Stomach (tissue), 9 donors: ENCODE measurements around the gene GOLGA6L1. TPM values are rescaled to one million over a fixed set of nuclear protein-coding genes. Genes with fewer than 3 reads are reported as not detected.
"Not testable (repeated sequence)": the region's sequence is repeated elsewhere in the genome, so short reads cannot be mapped to it uniquely, and the experiment has no call there.

Experiments used
- DNase-seq, 2 donors: peaks; one replicate each; pipeline versions ENCODE4 v3.0.0 to v3.0.0-alpha.2; 2013 to 2019
- H3K27ac ChIP-seq, 5 donors: fragments of 200-600 bp in 4 of 5; sonication (generic) in 4 of 5; one replicate each; pipeline ENCODE4 v1.5.1; 2013 to 2019; ENCODE audit warnings: mild to moderate bottlenecking in 1 of 5, moderate library complexity in 1 of 5
- H3K27me3 ChIP-seq, 3 donors: fragments of 200-600 bp; sonication (generic); one replicate each; pipeline ENCODE4 v1.5.1; 2017 to 2019; ENCODE audit warnings: mixed run types in 1 of 3
- H3K36me3 ChIP-seq, 4 donors: fragments of 200-600 bp; sonication (generic); 1 replicate in 3 of 4; 2 replicates in 1 of 4; pipeline ENCODE4 v1.5.1; 2016 to 2019
- H3K4me1 ChIP-seq, 4 donors: fragments of 200-600 bp; sonication (generic); one replicate each; pipeline ENCODE4 v1.5.1; 2016 to 2019
- H3K4me3 ChIP-seq, 4 donors: fragments of 200-600 bp; sonication (generic) in 3 of 4; one replicate each; pipeline ENCODE4 v1.5.1; 2016 to 2019; ENCODE audit warnings: mild to moderate bottlenecking in 1 of 4
- H3K9me3 ChIP-seq, 4 donors: fragments of 200-600 bp; sonication (generic); one replicate each; pipeline ENCODE4 v1.5.1; 2016 to 2019
- CTCF ChIP-seq, 7 experiments: fragments of 450-650 bp in 4 of 7; fragments of 200-600 bp in 3 of 7; sonication (generic) in 3 of 7; IDR thresholded peaks; one replicate each; pipeline ENCODE4 v1.5.1; 2016 to 2019; ENCODE audit warnings: antibody characterized with exemption in 7 of 7, control low read depth in 2 of 7, mild to moderate bottlenecking in 1 of 7
- EP300 ChIP-seq: sonication (generic); formaldehyde crosslinking; IDR thresholded peaks from one replicate; pipeline ENCODE4 v1.6.1; 2017; ENCODE audit warnings: antibody characterized with exemption
- POLR2A ChIP-seq, 4 donors: fragments of 450-650 bp; IDR thresholded peaks; one replicate each; pipeline ENCODE4 v1.6.1; 2016; ENCODE audit warnings: antibody characterized with exemption in 4 of 4, control low read depth in 2 of 4, mild to moderate bottlenecking in 1 of 4, moderate library complexity in 1 of 4
- POLR2AphosphoS5 ChIP-seq, 3 donors: sonication (generic); formaldehyde crosslinking; IDR thresholded peaks; one replicate each; pipeline ENCODE4 v1.6.1; 2016; ENCODE audit warnings: antibody characterized with exemption in 3 of 3
- WGBS, 5 donors: extraction: QIAGEN DNeasy Blood & Tissue Kit in 3 of 5; methylation state at CpG; one replicate each; pipeline versions ENCODE4 v1.1.5 to v1.1.7; 2013 to 2018; 5-methylcytosine and 5-hydroxymethylcytosine counted together
- intact Hi-C: fragments of 100-400 bp; cut with DNase I; formaldehyde crosslinking; loops from one replicate; pipeline ENCODE4 v1.15.1; 2023; ENCODE audit warnings: low total_unique reads
- polyA plus RNA-seq, 3 donors: library from polyadenylated mRNA; stranded (reverse); fragments of 200-250 nt; gene quantifications; one replicate each; pipeline ENCODE4 v1.2.3, GENCODE V29; 2013
- total RNA-seq, 5 donors: library from RNA; depleted of rRNA; stranded (reverse); fragments of >200 nt; gene quantifications; one replicate each; pipeline versions ENCODE4 v1.1.0 to v1.2.3, GENCODE V29; 2014 to 2016
- donor health status: healthy with polysubstance abuse.
- donor health status: Bipolar disorder and iron deficiency.
- donor health status: healthy.

GOLGA6L1 gene
- total and polyA plus RNA-seq, 8 donors: not detected

GRCh38 chr15:23118208-23118607 lies 18.4 kb downstream of the GOLGA6L1 start:
- Histone ChIP-seq H3K4me1 (no peaks in the 10 kb centered on the region), H3K9me3 (no peaks in the 10 kb centered on the region), H3K27me3 (no peaks in the 10 kb centered on the region), H3K27ac (no peak overlapping the region), H3K4me3 (no peak overlapping the region), H3K36me3 (no peaks in the 10 kb centered on the region)
- 41 to 76% (median 54%) methylated on average over 1 of the region's 1 CpG for WGBS, 5 donors
- TF ChIP-seq POLR2A (IDR thresholded peaks at IDR 0.05): no peak
- TF ChIP-seq POLR2AphosphoS5 (IDR thresholded peaks at IDR 0.05): no peak
- no peak for TF ChIP-seq CTCF (IDR thresholded peaks at IDR 0.05)
- TF ChIP-seq EP300: no peak
- no peak for DNase-seq
- intact Hi-C loops: no loop called here

- TF ChIP-seq CTCF (IDR thresholded peaks at IDR 0.05): no peak
- TF ChIP-seq POLR2AphosphoS5 (IDR thresholded peaks at IDR 0.05): no peak
- TF ChIP-seq POLR2A (IDR thresholded peaks at IDR 0.05): no peak
- TF ChIP-seq EP300: no peak
- intact Hi-C loops: no loop called here
- no peaks in the 10 kb centered on the region for H3K4me1 ChIP-seq
- H3K27ac ChIP-seq: no peak overlapping the region
- no peaks in the 10 kb centered on the region for H3K9me3 ChIP-seq
- no peak for DNase-seq
- H3K36me3 ChIP-seq: no peaks in the 10 kb centered on the region
- H3K4me3 ChIP-seq: no peak overlapping the region
- peaks cover 0 to 4% (median 0%) of the 10 kb centered on the region in 3 donors for H3K27me3 ChIP-seq
- WGBS, 5 donors: 68 to 80% (median 76%) methylated on average over 1 of the region's 1 CpG
Measured at GRCh38 chr15:23095796-23096195, 40.8 kb downstream of the GOLGA6L1 start.

GRCh38 chr15:23083115-23083514 lies 53.5 kb downstream of the GOLGA6L1 start:
- intact Hi-C loops: no loop called here
- H3K4me3 ChIP-seq: no peak overlapping the region
- H3K27ac ChIP-seq: no peak overlapping the region
- H3K36me3 ChIP-seq: no peaks in the 10 kb centered on the region
- H3K4me1 ChIP-seq: no peaks in the 10 kb centered on the region
- DNase-seq: no peak
- WGBS, 5 donors: 75 to 95% (median 85%) methylated on average over 1 of the region's 1 CpG
- no peaks in the 10 kb centered on the region for H3K9me3 ChIP-seq
- no peak for TF ChIP-seq POLR2A (IDR thresholded peaks at IDR 0.05)
- TF ChIP-seq EP300: no peak
- no peak for TF ChIP-seq POLR2AphosphoS5 (IDR thresholded peaks at IDR 0.05)
- TF ChIP-seq CTCF (IDR thresholded peaks at IDR 0.05): no peak
- H3K27me3 ChIP-seq: no peaks in the 10 kb centered on the region

- H3K4me1 ChIP-seq, H3K27me3 ChIP-seq, H3K4me3 ChIP-seq, H3K27ac ChIP-seq, DNase-seq, H3K36me3 ChIP-seq, intact Hi-C loops, H3K9me3 ChIP-seq: not testable (repeated sequence)
- 47 to 74% (median 53%) methylated on average over 8 of the region's 8 CpGs for WGBS, 5 donors
Measured at GRCh38 chr15:23081996-23082737, 54.5 kb downstream of the GOLGA6L1 start.

GRCh38 chr15:23081271-23081670 lies 55.4 kb downstream of the GOLGA6L1 start:
- no peak for DNase-seq

More at GRCh38 chr15:23081271-23081670, 55.4 kb downstream of the GOLGA6L1 start:
- Histone ChIP-seq H3K36me3 (no peaks in the 10 kb centered on the region), H3K27ac (no peak overlapping the region), H3K9me3 (no peaks in the 10 kb centered on the region), H3K4me1 (no peaks in the 10 kb centered on the region), H3K4me3 (no peak overlapping the region), H3K27me3 (no peaks in the 10 kb centered on the region)
- TF ChIP-seq POLR2AphosphoS5 (IDR thresholded peaks at IDR 0.05): no peak
- no peak for TF ChIP-seq CTCF (IDR thresholded peaks at IDR 0.05)
- intact Hi-C loops: no loop called here
- WGBS, 5 donors: 77 to 84% (median 82%) methylated on average over 3 of the region's 3 CpGs
